ENCODE results near the gene FAM24B. TPM values are rescaled to one million over a fixed set of nuclear protein-coding genes. Genes with fewer than 3 reads are reported as not detected.

Gene FAM24B
- total RNA-seq, 1 donor from 2014 or later, result 11.1 TPM

- no peak for TF ChIP-seq CTCF (IDR thresholded peaks at IDR 0.05; ENCODE audit: insufficient read depth, low read length, severe bottlenecking)
- DNase-seq (ENCODE audit: low read depth) (no peak), FAIRE-seq (peak; percentile 52)
- H3K27me3 ChIP-seq (ENCODE audit: control insufficient read depth, insufficient read depth, low read length), result no peaks in the 10 kb centered on the region
- no peak overlapping the region for H3K4me3 ChIP-seq (ENCODE audit: low read depth, low read length)
- H3K36me3 ChIP-seq (ENCODE audit: control insufficient read depth, insufficient read depth, low read length), result no peaks in the 10 kb centered on the region
Observed at GRCh38 chr10:122827302-122827701, 52.1 kb downstream of the FAM24B start.

- FAIRE-seq (no peak), DNase-seq (ENCODE audit: low read depth) (no peak)
- TF ChIP-seq CTCF (IDR thresholded peaks at IDR 0.05; ENCODE audit: insufficient read depth, low read length, severe bottlenecking), result no peak
- Histone ChIP-seq H3K27me3 (ENCODE audit: control insufficient read depth, insufficient read depth, low read length) (peaks cover 2% of the 10 kb centered on the region), H3K4me3 (ENCODE audit: low read depth, low read length) (no peak overlapping the region), H3K36me3 (ENCODE audit: control insufficient read depth, insufficient read depth, low read length) (no peaks in the 10 kb centered on the region)
Observed at GRCh38 chr10:122822973-122823690, 56.2 kb downstream of the FAM24B start.

GRCh38 chr10:122821808-122822207 lies 57.6 kb downstream of the FAM24B start:
- no peak for FAIRE-seq
- H3K27me3 ChIP-seq (ENCODE audit: control insufficient read depth, insufficient read depth, low read length), result peaks cover 4% of the 10 kb centered on the region
- H3K4me3 ChIP-seq (ENCODE audit: low read depth, low read length), result no peak overlapping the region
- DNase-seq (ENCODE audit: low read depth), result no peak
- TF ChIP-seq CTCF (IDR thresholded peaks at IDR 0.05; ENCODE audit: insufficient read depth, low read length, severe bottlenecking), result no peak
- no peaks in the 10 kb centered on the region for H3K36me3 ChIP-seq (ENCODE audit: control insufficient read depth, insufficient read depth, low read length)

GRCh38 chr10:122815458-122815857 lies 63.9 kb downstream of the FAM24B start:
- FAIRE-seq, result no peak

GRCh38 chr10:122814493-122814892 lies 64.9 kb downstream of the FAM24B start:
- peaks cover 4% of the 10 kb centered on the region for H3K27me3 ChIP-seq (ENCODE audit: control insufficient read depth, insufficient read depth, low read length)
- no peak for DNase-seq (ENCODE audit: low read depth)
- TF ChIP-seq CTCF (IDR thresholded peaks at IDR 0.05; ENCODE audit: insufficient read depth, low read length, severe bottlenecking), result no peak
- no peaks in the 10 kb centered on the region for H3K36me3 ChIP-seq (ENCODE audit: control insufficient read depth, insufficient read depth, low read length)
- peak; percentile 58 for FAIRE-seq
- no peak overlapping the region for H3K4me3 ChIP-seq (ENCODE audit: low read depth, low read length)

More at GRCh38 chr10:122815458-122815857, 63.9 kb downstream of the FAM24B start:
- Histone ChIP-seq H3K4me3 (ENCODE audit: low read depth, low read length) (no peak overlapping the region), H3K27me3 (ENCODE audit: control insufficient read depth, insufficient read depth, low read length) (peaks cover 4% of the 10 kb centered on the region), H3K36me3 (ENCODE audit: control insufficient read depth, insufficient read depth, low read length) (no peaks in the 10 kb centered on the region)
- no peak for TF ChIP-seq CTCF (IDR thresholded peaks at IDR 0.05; ENCODE audit: insufficient read depth, low read length, severe bottlenecking)
- DNase-seq (ENCODE audit: low read depth), result no peak

GRCh38 chr10:122812751-122813150 lies 66.6 kb downstream of the FAM24B start:
- no peak for DNase-seq (ENCODE audit: low read depth)
- Histone ChIP-seq H3K4me3 (ENCODE audit: low read depth, low read length) (no peak overlapping the region), H3K36me3 (ENCODE audit: control insufficient read depth, insufficient read depth, low read length) (no peaks in the 10 kb centered on the region), H3K27me3 (ENCODE audit: control insufficient read depth, insufficient read depth, low read length) (no peaks in the 10 kb centered on the region)
- TF ChIP-seq CTCF (IDR thresholded peaks at IDR 0.05; ENCODE audit: insufficient read depth, low read length, severe bottlenecking), result no peak
- no peak for FAIRE-seq

All from bronchial epithelial cell (primary cell).